ENCODE results near the gene NEURL2.

GRCh38 chr20:45920462-45921336, 29.7 kb upstream of the NEURL2 start:
- TF ChIP-seq CTCF (IDR thresholded peaks at IDR 0.05; ENCODE audit: low read depth, low read length, missing input control) (no peak), MAX (IDR thresholded peaks at IDR 0.05) (no peak), RXRA (IDR thresholded peaks at IDR 0.05) (no peak), EGR1 (IDR thresholded peaks at IDR 0.05; ENCODE audit: low read depth in 2 of 2) (no peak), ATF3 (IDR thresholded peaks at IDR 0.05) (no peak), TAF1 (conservative IDR thresholded peaks at IDR 0.05) (no peak), GABPA (IDR thresholded peaks at IDR 0.05 in 1 of 2, conservative IDR thresholded peaks at IDR 0.05 in 1 of 2) (no peak), JUND (IDR thresholded peaks at IDR 0.05) (no peak), REST (IDR thresholded peaks at IDR 0.05) (no peak), YY1 (IDR thresholded peaks at IDR 0.05) (no peak), RAD21 (IDR thresholded peaks at IDR 0.05) (no peak), HNF4G (IDR thresholded peaks at IDR 0.05) (no peak), ZBTB33 (IDR thresholded peaks at IDR 0.05) (no peak)
